Stomach (tissue), 4 donors: ENCODE data around the gene MITD1.

ENCODE experiments used
- EP300 ChIP-seq: sonication (generic); formaldehyde crosslinking; IDR thresholded peaks from one replicate; pipeline ENCODE4 v1.6.1; 2017; ENCODE audit warnings: antibody characterized with exemption
- POLR2A ChIP-seq, 4 donors: fragments of 450-650 bp; IDR thresholded peaks; one replicate each; pipeline ENCODE4 v1.6.1; 2016; ENCODE audit warnings: antibody characterized with exemption in 4 of 4, control low read depth in 2 of 4, mild to moderate bottlenecking in 1 of 4, moderate library complexity in 1 of 4
- POLR2AphosphoS5 ChIP-seq, 3 donors: sonication (generic); formaldehyde crosslinking; IDR thresholded peaks; one replicate each; pipeline ENCODE4 v1.6.1; 2016; ENCODE audit warnings: antibody characterized with exemption in 3 of 3
- TF ChIP-seq, protein P1 (sequence below), 7 experiments: fragments of 450-650 bp in 4 of 7; fragments of 200-600 bp in 3 of 7; sonication (generic) in 3 of 7; IDR thresholded peaks; one replicate each; pipeline ENCODE4 v1.5.1; 2016 to 2019; ENCODE audit warnings: antibody characterized with exemption in 7 of 7, control low read depth in 2 of 7, mild to moderate bottlenecking in 1 of 7

DNA sequence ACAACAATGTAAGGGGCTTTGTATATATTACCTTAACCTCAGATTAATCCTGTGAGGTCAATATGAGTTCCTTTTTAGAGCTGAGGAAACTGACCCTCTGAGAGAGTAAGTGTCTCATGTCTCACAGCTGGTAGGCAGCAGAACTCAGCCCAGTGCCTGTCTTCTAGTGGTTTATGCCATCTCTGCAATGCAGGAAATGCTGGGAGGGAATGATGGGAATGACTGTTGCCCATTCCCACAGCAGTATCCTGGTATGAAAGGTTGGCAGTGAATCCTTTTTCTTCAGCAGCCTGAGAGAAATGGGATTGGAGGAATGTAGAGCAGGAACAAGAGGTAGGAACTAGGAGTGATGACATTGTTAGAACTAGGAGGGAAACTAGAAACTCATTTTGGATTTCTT, 6.2 kb upstream of the MITD1 start:
- TF ChIP-seq, protein P1, sequence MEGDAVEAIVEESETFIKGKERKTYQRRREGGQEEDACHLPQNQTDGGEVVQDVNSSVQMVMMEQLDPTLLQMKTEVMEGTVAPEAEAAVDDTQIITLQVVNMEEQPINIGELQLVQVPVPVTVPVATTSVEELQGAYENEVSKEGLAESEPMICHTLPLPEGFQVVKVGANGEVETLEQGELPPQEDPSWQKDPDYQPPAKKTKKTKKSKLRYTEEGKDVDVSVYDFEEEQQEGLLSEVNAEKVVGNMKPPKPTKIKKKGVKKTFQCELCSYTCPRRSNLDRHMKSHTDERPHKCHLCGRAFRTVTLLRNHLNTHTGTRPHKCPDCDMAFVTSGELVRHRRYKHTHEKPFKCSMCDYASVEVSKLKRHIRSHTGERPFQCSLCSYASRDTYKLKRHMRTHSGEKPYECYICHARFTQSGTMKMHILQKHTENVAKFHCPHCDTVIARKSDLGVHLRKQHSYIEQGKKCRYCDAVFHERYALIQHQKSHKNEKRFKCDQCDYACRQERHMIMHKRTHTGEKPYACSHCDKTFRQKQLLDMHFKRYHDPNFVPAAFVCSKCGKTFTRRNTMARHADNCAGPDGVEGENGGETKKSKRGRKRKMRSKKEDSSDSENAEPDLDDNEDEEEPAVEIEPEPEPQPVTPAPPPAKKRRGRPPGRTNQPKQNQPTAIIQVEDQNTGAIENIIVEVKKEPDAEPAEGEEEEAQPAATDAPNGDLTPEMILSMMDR (IDR thresholded peaks at IDR 0.05), result no peak
- no peak for TF ChIP-seq EP300
- no peak for TF ChIP-seq POLR2AphosphoS5 (IDR thresholded peaks at IDR 0.05)
- no peak for TF ChIP-seq POLR2A (IDR thresholded peaks at IDR 0.05)
